SK-N-SH (cell line): Measurements from ENCODE around the gene PTDSS2. TPM values are rescaled to one million over a fixed set of nuclear protein-coding genes. Genes with fewer than 3 reads are reported as not detected.

Source experiments
- CTCF ChIA-PET: fragments of 300-600, 350-600 bp; formaldehyde crosslinking; extraction: SDS; loops from one replicate; lab custom pipeline; 2021; lab: Yijun Ruan, JAX
- POLR2A ChIA-PET: fragments of 350-600 bp; sonication (Branson Sonifier 250); formaldehyde crosslinking; extraction: SDS; loops from one replicate; lab custom pipeline; 2020; ENCODE audit warnings: antibody characterized with exemption, inconsistent platforms; lab: Yijun Ruan, JAX
- DNase-seq: peaks from one replicate; pipeline ENCODE4 v3.0.0; 2012
- H2AFZ ChIP-seq: fragments of 200-600 bp; sonication (generic); 2 replicates; pipeline ENCODE4 v1.8.1; 2016; ENCODE audit warnings: antibody characterized with exemption, mild to moderate bottlenecking, low read depth
- H3F3A ChIP-seq: fragments of 200-600 bp; sonication (generic); replicated peaks from 2 replicates; pipeline ENCODE3; 2016; ENCODE audit warnings: antibody characterized with exemption, mild to moderate bottlenecking; ENCODE audit not compliant: insufficient read depth
- H3K27ac ChIP-seq, 2 experiments: fragments of 200-500 bp in 1 of 2; fragments of 200-600 bp in 1 of 2; sonication (Bioruptor generic) in 1 of 2; sonication (generic), shearing (Covaris generic) in 1 of 2; 2 replicates each; pipeline versions ENCODE4 v1.5.1 to v1.6.1; 2014 to 2016; ENCODE audit warnings: low read depth in 2 of 2, inconsistent platforms in 1 of 2, low read length in 1 of 2, mild to moderate bottlenecking in 1 of 2, mixed read lengths in 1 of 2
- H3K27me3 ChIP-seq: fragments of 200-600 bp; sonication (generic), shearing (Covaris generic); 2 replicates; pipeline ENCODE4 v1.6.1; 2016; ENCODE audit warnings: mixed run types; ENCODE audit not compliant: insufficient read depth
- H3K36me3 ChIP-seq, 2 experiments: fragments of 200-500 bp in 1 of 2; fragments of 200-600 bp in 1 of 2; sonication (Bioruptor generic) in 1 of 2; sonication (generic) in 1 of 2; replicated peaks in 1 of 2; 2 replicates each; pipeline versions ENCODE3 to v1.5.1; 2014 to 2016; ENCODE audit warnings: low read length in 1 of 2, mild to moderate bottlenecking in 1 of 2; ENCODE audit not compliant: insufficient read depth in 2 of 2, control insufficient read depth in 1 of 2
- H3K4me1 ChIP-seq, 2 experiments: fragments of 200-500 bp in 1 of 2; fragments of 200-600 bp in 1 of 2; sonication (Bioruptor generic) in 1 of 2; sonication (generic), shearing (Covaris generic) in 1 of 2; 2 replicates each; pipeline versions ENCODE4 v1.5.1 to v1.6.1; 2014 to 2016; ENCODE audit warnings: low read depth in 1 of 2, low read length in 1 of 2, mixed run types in 1 of 2; ENCODE audit not compliant: insufficient read depth in 2 of 2, control insufficient read depth in 1 of 2
- H3K4me2 ChIP-seq: fragments of 200-600 bp; sonication (generic), shearing (Covaris generic); 2 replicates; pipeline ENCODE4 v1.6.1; 2017; ENCODE audit warnings: mixed run types
- H3K4me3 ChIP-seq, 2 experiments: fragments of 200-500 bp in 1 of 2; fragments of 200-600 bp in 1 of 2; sonication (Bioruptor generic) in 1 of 2; sonication (generic), shearing (Covaris generic) in 1 of 2; 2 replicates each; pipeline versions ENCODE4 v1.5.1 to v1.8.1; 2014 to 2016; ENCODE audit warnings: low read depth in 2 of 2, inconsistent platforms in 1 of 2, low read length in 1 of 2, mild to moderate bottlenecking in 1 of 2, mixed read lengths in 1 of 2, moderate library complexity in 1 of 2
- H3K79me2 ChIP-seq: fragments of 200-600 bp; sonication (generic); 2 replicates; pipeline ENCODE4 v1.8.1; 2017; ENCODE audit warnings: mild to moderate bottlenecking; ENCODE audit not compliant: insufficient read depth
- H3K9ac ChIP-seq: fragments of 200-600 bp; sonication (generic); 2 replicates; pipeline ENCODE4 v1.6.1; 2017; ENCODE audit warnings: mixed run types
- H3K9me2 ChIP-seq: fragments of 200-600 bp; sonication (generic); 2 replicates; pipeline ENCODE4 v1.6.1; 2017; ENCODE audit warnings: mixed run types
- H3K9me3 ChIP-seq: fragments of 200-600 bp; sonication (generic); 2 replicates; pipeline ENCODE4 v1.6.1; 2017; ENCODE audit warnings: mixed run types, mild to moderate bottlenecking, moderate library complexity
- H4K20me1 ChIP-seq: fragments of 200-600 bp; sonication (generic); 2 replicates; pipeline ENCODE4 v1.6.1; 2017; ENCODE audit warnings: mild to moderate bottlenecking, mixed run types; ENCODE audit not compliant: insufficient read depth
- CHD2 ChIP-seq: fragments of 150-350 bp; IDR thresholded peaks from 2 replicates; pipeline ENCODE4 v1.6.1; 2018; ENCODE audit warnings: low read length; ENCODE audit not compliant: partially characterized antibody
- ELF1 ChIP-seq: IDR thresholded peaks from 2 replicates; pipeline ENCODE4 v1.4.0; 2012
- EP300 ChIP-seq, 2 experiments: IDR thresholded peaks; 2 replicates each; pipeline versions ENCODE4 v1.4.0 to v1.6.1; 2012; ENCODE audit warnings: borderline replicate concordance in 1 of 2, low read depth in 1 of 2, low read length in 1 of 2
- EZH2phosphoT487 ChIP-seq: fragments of 200-600 bp; sonication (generic); IDR thresholded peaks from 2 replicates; pipeline ENCODE4 v1.6.1; 2017; ENCODE audit warnings: low read depth, mixed run types, mild to moderate bottlenecking, antibody characterized with exemption, moderate library complexity, borderline replicate concordance
- FOSL2 ChIP-seq: IDR thresholded peaks from 2 replicates; pipeline ENCODE4 v1.4.0; 2012; ENCODE audit warnings: low read depth, mild to moderate bottlenecking, moderate library complexity, borderline replicate concordance
- FOXJ3 ChIP-seq: sonication (generic); formaldehyde crosslinking; IDR thresholded peaks from 2 replicates; pipeline ENCODE4 v1.5.1; 2020; ENCODE audit warnings: mild to moderate bottlenecking, missing genetic modification reagents
- FOXM1 ChIP-seq: IDR thresholded peaks from 2 replicates; pipeline ENCODE4 v1.4.0; 2012; ENCODE audit warnings: low read depth, mild to moderate bottlenecking
- GABPA ChIP-seq: IDR thresholded peaks from 2 replicates; pipeline ENCODE4 v1.4.0; 2012; ENCODE audit warnings: low read depth, mild to moderate bottlenecking
- GATA2 ChIP-seq: sonication (generic); formaldehyde crosslinking; IDR thresholded peaks from 2 replicates; pipeline ENCODE4 v1.5.0; 2020; ENCODE audit warnings: mild to moderate bottlenecking, missing genetic modification reagents
- JUND ChIP-seq: IDR thresholded peaks from 2 replicates; pipeline ENCODE4 v1.4.0; 2012
- MXI1 ChIP-seq: IDR thresholded peaks from 2 replicates; pipeline ENCODE4 v1.6.1; 2012; ENCODE audit warnings: mild to moderate bottlenecking, low read depth, low read length, improper control_type of control experiment
- NFIC ChIP-seq: IDR thresholded peaks from 2 replicates; pipeline ENCODE4 v1.4.0; 2012; ENCODE audit warnings: borderline replicate concordance
- NRF1 ChIP-seq: IDR thresholded peaks from 2 replicates; pipeline ENCODE4 v1.6.1; 2012; ENCODE audit warnings: low read depth, mild to moderate bottlenecking, low read length
- POLR2AphosphoS5 ChIP-seq: IDR thresholded peaks from 2 replicates; pipeline ENCODE4 v1.6.1; 2012; ENCODE audit warnings: low read depth, low read length
- RAD21 ChIP-seq: IDR thresholded peaks from 2 replicates; pipeline ENCODE4 v1.6.1; 2012; ENCODE audit warnings: mild to moderate bottlenecking, low read length
- RCOR1 ChIP-seq: fragments of 150-350 bp; IDR thresholded peaks from 2 replicates; pipeline ENCODE4 v1.6.1; 2017; ENCODE audit warnings: antibody characterized with exemption, low read length
- RFX5 ChIP-seq: IDR thresholded peaks from 2 replicates; pipeline ENCODE4 v1.6.1; 2012; ENCODE audit warnings: mild to moderate bottlenecking, improper control_type of control experiment, low read length
- RXRA ChIP-seq: IDR thresholded peaks from 2 replicates; pipeline ENCODE4 v1.4.0; 2012; ENCODE audit warnings: low read depth, mild to moderate bottlenecking, borderline replicate concordance
- SIN3A ChIP-seq: IDR thresholded peaks from 2 replicates; pipeline ENCODE4 v1.6.1; 2012; ENCODE audit warnings: low read depth, mild to moderate bottlenecking, low read length, moderate library complexity, borderline replicate concordance
- SMC3 ChIP-seq: IDR thresholded peaks from 2 replicates; pipeline ENCODE4 v1.6.1; 2012; ENCODE audit warnings: low read depth, low read length, improper control_type of control experiment
- TAF1 ChIP-seq: IDR thresholded peaks from 2 replicates; pipeline ENCODE4 v1.6.1; 2012; ENCODE audit warnings: low read depth, mild to moderate bottlenecking, low read length, moderate library complexity, borderline replicate concordance
- TCF12 ChIP-seq: IDR thresholded peaks from 2 replicates; pipeline ENCODE4 v1.4.0; 2012
- YY1 ChIP-seq: IDR thresholded peaks from 2 replicates; pipeline ENCODE4 v1.4.0; 2012; ENCODE audit warnings: low read depth, mild to moderate bottlenecking
- WGBS: methylation state at CpG from one replicate; pipeline ENCODE4 v1.1.6; 2017; ENCODE audit warnings: low lambda C conversion rate; 5-methylcytosine and 5-hydroxymethylcytosine counted together
- polyA plus RNA-seq, 3 experiments: library from polyadenylated mRNA; depleted of rRNA; stranded (reverse); fragments of >200 nt; gene quantifications; 2 replicates each; pipeline ENCODE4 v1.2.3, GENCODE V29; 2012
- TF ChIP-seq, protein P1 (sequence below): fragments of 200-600 bp; sonication (generic); IDR thresholded peaks from 2 replicates; pipeline ENCODE4 v1.6.1; 2017; ENCODE audit warnings: antibody characterized with exemption, mild to moderate bottlenecking, moderate library complexity
- TF ChIP-seq, protein P2 (sequence below): fragments of 150-350 bp; IDR thresholded peaks from 2 replicates; pipeline ENCODE4 v1.6.1; 2017; ENCODE audit warnings: antibody characterized with exemption, low read length, low read depth, borderline replicate concordance
- TF ChIP-seq, protein P3 (sequence below): IDR thresholded peaks from 2 replicates; pipeline ENCODE4 v1.4.0; 2012; ENCODE audit warnings: low read depth, borderline replicate concordance
- TF ChIP-seq, protein P4 (sequence below): IDR thresholded peaks from 2 replicates; pipeline ENCODE4 v1.4.0; 2012; ENCODE audit warnings: low read depth, borderline replicate concordance
- TF ChIP-seq, protein P5 (sequence below): IDR thresholded peaks from 2 replicates; pipeline ENCODE4 v1.4.0; 2012; ENCODE audit warnings: low read depth

PTDSS2 gene
- polyA plus RNA-seq (2012; rRNA removed), result 25.6 and 28.6 TPM in 2 replicates
- 10.9 and 14.9 TPM in 2 replicates for polyA plus RNA-seq (2012; cell fraction: cytosol; rRNA removed)
- 130 and 148 TPM in 2 replicates for polyA plus RNA-seq (2012; cell fraction: nucleus; rRNA removed)

DNA sequence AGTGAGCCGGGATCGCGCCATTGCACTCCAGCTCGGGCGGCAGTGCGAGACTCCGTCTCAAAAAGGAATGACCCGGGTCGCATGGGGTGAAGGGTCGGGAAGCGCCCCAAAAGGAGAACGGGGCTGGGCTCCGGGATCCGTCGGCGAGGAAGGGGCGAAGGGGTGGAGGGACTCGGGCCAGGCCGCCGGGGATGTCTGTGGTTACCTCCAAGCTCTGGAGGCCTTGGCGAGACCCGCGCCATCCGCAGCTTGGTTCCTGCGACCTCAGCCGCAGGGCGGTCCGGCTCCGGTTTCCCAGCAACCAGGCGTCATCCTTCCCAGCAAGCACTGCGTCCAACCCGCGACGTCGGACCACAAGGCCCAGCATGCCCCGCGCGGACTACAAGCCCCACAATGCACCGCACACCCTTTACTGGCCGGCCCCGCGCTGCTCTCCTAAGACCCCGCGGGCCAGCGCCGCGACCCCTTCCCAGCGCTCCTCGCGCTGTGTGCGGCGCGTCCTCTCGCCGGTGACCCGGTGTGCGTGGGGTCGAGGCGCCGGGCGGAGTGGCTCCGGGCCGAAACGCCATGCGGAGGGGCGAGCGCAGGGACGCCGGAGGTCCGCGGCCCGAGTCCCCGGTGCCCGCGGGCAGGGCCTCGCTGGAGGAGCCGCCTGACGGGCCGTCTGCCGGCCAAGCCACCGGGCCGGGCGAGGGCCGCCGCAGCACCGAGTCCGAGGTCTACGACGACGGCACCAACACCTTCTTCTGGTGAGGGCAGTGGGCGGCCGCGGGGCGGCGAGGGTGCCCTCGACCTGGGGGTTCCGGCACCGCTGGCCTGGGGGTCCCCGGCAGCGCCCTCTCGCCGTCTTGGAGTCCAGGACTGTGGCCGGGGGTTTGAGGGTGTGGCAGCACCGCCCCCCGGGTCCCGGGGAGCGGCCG, at the start of gene PTDSS2:
TSS of gene PTDSS2 (plus strand) at position 391 of the 920 bp plus-strand sequence. CDS start at position 568, 177 bp downstream.
- Histone ChIP-seq H3K36me3 (peaks cover 6 to 16% of the 10 kb centered on the region in 2 experiments), H2AFZ (peak within 1 kb of the TSS; percentile 74; the same call in 1 of the 2 replicates), H3K9me2 (no peaks in the 10 kb centered on the region), H3K79me2 (peaks cover 47% of the 10 kb centered on the region), H3F3A (peaks cover 10% of the 10 kb centered on the region), H3K27me3 (no peaks in the 10 kb centered on the region), H3K9ac (peak within 1 kb of the TSS; percentile 86), H3K4me1 (peaks cover 6 to 24% of the 10 kb centered on the region in 2 experiments; a peak in 2 of 4 replicates), H3K4me2 (peak within 1 kb of the TSS; percentile 99), H4K20me1 (peaks cover 11% of the 10 kb centered on the region), H3K9me3 (no peaks in the 10 kb centered on the region), H3K4me3 (peak within 1 kb of the TSS; percentile 77 to 92), H3K27ac (peak within 1 kb of the TSS; percentile 44 to 81; a peak in 3 of 4 replicates)
- 3% methylated on average over 19 of the region's 108 CpGs for WGBS
- ChIA-PET POLR2A (interaction anchor here (1.6 kb wide), 1 partner anchor 43 kb away, joined by 8 read pairs; no protein-coding TSS in a partner anchor), CTCF (interaction anchor here (0.8 to 6.5 kb wide), 15 partner anchors 10 to 206 kb away, joined by 3 to 77 read pairs (median 4); partner anchors contain the start of gene SIGIRR)
- peak; percentile 94 for DNase-seq
- no peak for TF ChIP-seq NRF1
- TF ChIP-seq, protein P1, sequence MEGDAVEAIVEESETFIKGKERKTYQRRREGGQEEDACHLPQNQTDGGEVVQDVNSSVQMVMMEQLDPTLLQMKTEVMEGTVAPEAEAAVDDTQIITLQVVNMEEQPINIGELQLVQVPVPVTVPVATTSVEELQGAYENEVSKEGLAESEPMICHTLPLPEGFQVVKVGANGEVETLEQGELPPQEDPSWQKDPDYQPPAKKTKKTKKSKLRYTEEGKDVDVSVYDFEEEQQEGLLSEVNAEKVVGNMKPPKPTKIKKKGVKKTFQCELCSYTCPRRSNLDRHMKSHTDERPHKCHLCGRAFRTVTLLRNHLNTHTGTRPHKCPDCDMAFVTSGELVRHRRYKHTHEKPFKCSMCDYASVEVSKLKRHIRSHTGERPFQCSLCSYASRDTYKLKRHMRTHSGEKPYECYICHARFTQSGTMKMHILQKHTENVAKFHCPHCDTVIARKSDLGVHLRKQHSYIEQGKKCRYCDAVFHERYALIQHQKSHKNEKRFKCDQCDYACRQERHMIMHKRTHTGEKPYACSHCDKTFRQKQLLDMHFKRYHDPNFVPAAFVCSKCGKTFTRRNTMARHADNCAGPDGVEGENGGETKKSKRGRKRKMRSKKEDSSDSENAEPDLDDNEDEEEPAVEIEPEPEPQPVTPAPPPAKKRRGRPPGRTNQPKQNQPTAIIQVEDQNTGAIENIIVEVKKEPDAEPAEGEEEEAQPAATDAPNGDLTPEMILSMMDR, result no peak
- no peak for TF ChIP-seq TCF12
- TF ChIP-seq, protein P2, sequence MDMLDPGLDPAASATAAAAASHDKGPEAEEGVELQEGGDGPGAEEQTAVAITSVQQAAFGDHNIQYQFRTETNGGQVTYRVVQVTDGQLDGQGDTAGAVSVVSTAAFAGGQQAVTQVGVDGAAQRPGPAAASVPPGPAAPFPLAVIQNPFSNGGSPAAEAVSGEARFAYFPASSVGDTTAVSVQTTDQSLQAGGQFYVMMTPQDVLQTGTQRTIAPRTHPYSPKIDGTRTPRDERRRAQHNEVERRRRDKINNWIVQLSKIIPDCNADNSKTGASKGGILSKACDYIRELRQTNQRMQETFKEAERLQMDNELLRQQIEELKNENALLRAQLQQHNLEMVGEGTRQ, result no peak
- TF ChIP-seq FOXJ3 (CRISPR knock-in tag), result no peak
- no peak for TF ChIP-seq FOXM1
- TF ChIP-seq SMC3, result no peak
- TF ChIP-seq, protein P3, sequence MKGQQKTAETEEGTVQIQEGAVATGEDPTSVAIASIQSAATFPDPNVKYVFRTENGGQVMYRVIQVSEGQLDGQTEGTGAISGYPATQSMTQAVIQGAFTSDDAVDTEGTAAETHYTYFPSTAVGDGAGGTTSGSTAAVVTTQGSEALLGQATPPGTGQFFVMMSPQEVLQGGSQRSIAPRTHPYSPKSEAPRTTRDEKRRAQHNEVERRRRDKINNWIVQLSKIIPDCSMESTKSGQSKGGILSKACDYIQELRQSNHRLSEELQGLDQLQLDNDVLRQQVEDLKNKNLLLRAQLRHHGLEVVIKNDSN, result no peak
- TF ChIP-seq RAD21, result no peak
- no peak for TF ChIP-seq RXRA
- no peak for TF ChIP-seq JUND
- TF ChIP-seq CHD2, result peak; percentile 97
- peak; percentile 12 for TF ChIP-seq TAF1
- no peak for TF ChIP-seq EZH2phosphoT487
- TF ChIP-seq MXI1, result peak; percentile 77
- TF ChIP-seq RFX5, result no peak
- no peak for TF ChIP-seq EP300 (IDR thresholded peaks at IDR 0.05; ENCODE audit: borderline replicate concordance in 1 of 2, low read depth in 1 of 2, low read length in 1 of 2)
- peak; percentile 42; the same call in 1 of the 2 replicates for TF ChIP-seq RCOR1
- peak; percentile 27; the same call in 1 of the 2 replicates for TF ChIP-seq YY1
- TF ChIP-seq, protein P4, sequence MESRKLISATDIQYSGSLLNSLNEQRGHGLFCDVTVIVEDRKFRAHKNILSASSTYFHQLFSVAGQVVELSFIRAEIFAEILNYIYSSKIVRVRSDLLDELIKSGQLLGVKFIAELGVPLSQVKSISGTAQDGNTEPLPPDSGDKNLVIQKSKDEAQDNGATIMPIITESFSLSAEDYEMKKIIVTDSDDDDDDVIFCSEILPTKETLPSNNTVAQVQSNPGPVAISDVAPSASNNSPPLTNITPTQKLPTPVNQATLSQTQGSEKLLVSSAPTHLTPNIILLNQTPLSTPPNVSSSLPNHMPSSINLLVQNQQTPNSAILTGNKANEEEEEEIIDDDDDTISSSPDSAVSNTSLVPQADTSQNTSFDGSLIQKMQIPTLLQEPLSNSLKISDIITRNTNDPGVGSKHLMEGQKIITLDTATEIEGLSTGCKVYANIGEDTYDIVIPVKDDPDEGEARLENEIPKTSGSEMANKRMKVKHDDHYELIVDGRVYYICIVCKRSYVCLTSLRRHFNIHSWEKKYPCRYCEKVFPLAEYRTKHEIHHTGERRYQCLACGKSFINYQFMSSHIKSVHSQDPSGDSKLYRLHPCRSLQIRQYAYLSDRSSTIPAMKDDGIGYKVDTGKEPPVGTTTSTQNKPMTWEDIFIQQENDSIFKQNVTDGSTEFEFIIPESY, result no peak
- TF ChIP-seq GABPA, result peak; percentile 42; the same call in 1 of the 2 replicates
- TF ChIP-seq POLR2AphosphoS5, result peak; percentile 84
- no peak for TF ChIP-seq NFIC
- no peak for TF ChIP-seq FOSL2
- TF ChIP-seq, protein P5, sequence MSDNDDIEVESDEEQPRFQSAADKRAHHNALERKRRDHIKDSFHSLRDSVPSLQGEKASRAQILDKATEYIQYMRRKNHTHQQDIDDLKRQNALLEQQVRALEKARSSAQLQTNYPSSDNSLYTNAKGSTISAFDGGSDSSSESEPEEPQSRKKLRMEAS, result peak; percentile 54; the same call in 1 of the 2 replicates
- TF ChIP-seq SIN3A, result peak; percentile 85
- TF ChIP-seq GATA2 (CRISPR knock-in tag), result no peak
- no peak; the same call in 1 of the 2 replicates for TF ChIP-seq ELF1
